IMR-90 (cell line): Measurements from ENCODE around the gene SNX32. TPM values are rescaled to one million over a fixed set of nuclear protein-coding genes. Genes with fewer than 3 reads are reported as not detected.

Source experiments
- ATAC-seq: fragments of 200-7000 bp; cut with Tn5 transposase; 2 replicates; pipeline ENCODE4 v1.9.1; 2020; ENCODE audit warnings: low read depth, mild to moderate bottlenecking, moderate library complexity
- BruUV-seq: library from RNA; stranded (reverse); fragments of 400-500 nt; replicated peaks from 2 replicates; lab custom pipeline; 2021; lab: Mats Ljungman, UMichigan
- CTCF ChIA-PET: fragments of 300-600 bp; formaldehyde crosslinking; extraction: SDS; loops from one replicate; lab custom pipeline; 2021; ENCODE audit warnings: antibody characterized with exemption; lab: Yijun Ruan, JAX
- POLR2A ChIA-PET: fragments of 300-600 bp; sonication (Branson Sonifier 250); formaldehyde crosslinking; loops from one replicate; lab custom pipeline; 2022; ENCODE audit warnings: antibody characterized with exemption; ENCODE audit not compliant: unreplicated experiment; lab: Charles Lee
- DNase-seq: peaks from one replicate; pipeline ENCODE4 v3.0.0; 2013
- H2AFZ ChIP-seq: replicated peaks from 2 replicates; pipeline ENCODE3; 2013; ENCODE audit warnings: low read length, mild to moderate bottlenecking; ENCODE audit not compliant: poor library complexity
- H2AK5ac ChIP-seq: 2 replicates; pipeline ENCODE4 v1.6.1; 2013; ENCODE audit warnings: low read depth, low read length, inconsistent platforms
- H2AK9ac ChIP-seq: replicated peaks from 2 replicates; pipeline ENCODE3; 2013; ENCODE audit warnings: mild to moderate bottlenecking, low read depth, low read length, moderate library complexity; ENCODE audit not compliant: poor library complexity
- H2BK120ac ChIP-seq: 2 replicates; pipeline ENCODE4 v1.6.1; 2013; ENCODE audit warnings: low read depth, low read length, inconsistent platforms
- H2BK15ac ChIP-seq: 3 replicates; pipeline ENCODE4 v1.6.1; 2013; ENCODE audit warnings: low read depth, low read length, inconsistent platforms
- H2BK20ac ChIP-seq: 2 replicates; pipeline ENCODE4 v1.6.1; 2013; ENCODE audit warnings: low read depth, mild to moderate bottlenecking, inconsistent platforms, low read length, moderate library complexity
- H2BK5ac ChIP-seq: 2 replicates; pipeline ENCODE4 v1.6.1; 2013; ENCODE audit warnings: mild to moderate bottlenecking, low read depth, low read length, inconsistent platforms; ENCODE audit not compliant: poor library complexity, severe bottlenecking
- H3K14ac ChIP-seq: replicated peaks from 2 replicates; pipeline ENCODE4 v1.6.1; 2013; ENCODE audit warnings: low read depth, low read length, inconsistent platforms
- H3K18ac ChIP-seq: 2 replicates; pipeline ENCODE4 v1.6.1; 2013; ENCODE audit warnings: low read depth, low read length, control low read depth
- H3K23ac ChIP-seq: 2 replicates; pipeline ENCODE4 v1.6.1; 2013; ENCODE audit warnings: low read depth, low read length, inconsistent platforms
- H3K27ac ChIP-seq: 2 replicates; pipeline ENCODE4 v1.5.1; 2013; ENCODE audit warnings: mild to moderate bottlenecking, control low read depth, low read length; ENCODE audit not compliant: insufficient read depth
- H3K27me3 ChIP-seq: 2 replicates; pipeline ENCODE4 v1.6.1; 2013; ENCODE audit warnings: low read length; ENCODE audit not compliant: control insufficient read depth, insufficient read depth
- H3K36me3 ChIP-seq: 2 replicates; pipeline ENCODE4 v1.6.1; 2013; ENCODE audit warnings: low read length, mixed read lengths; ENCODE audit not compliant: control insufficient read depth, insufficient read depth
- H3K4ac ChIP-seq: 2 replicates; pipeline ENCODE4 v1.6.1; 2013; ENCODE audit warnings: low read depth, low read length, inconsistent platforms
- H3K4me1 ChIP-seq: 2 replicates; pipeline ENCODE4 v1.6.1; 2013; ENCODE audit warnings: low read length, mixed read lengths; ENCODE audit not compliant: control insufficient read depth, insufficient read depth
- H3K4me2 ChIP-seq: 2 replicates; pipeline ENCODE4 v1.6.1; 2013; ENCODE audit warnings: low read depth, mild to moderate bottlenecking, control low read depth, low read length, moderate library complexity
- H3K4me3 ChIP-seq: 2 replicates; pipeline ENCODE4 v1.5.1; 2013; ENCODE audit warnings: low read depth, mild to moderate bottlenecking, control low read depth, low read length, moderate library complexity; ENCODE audit not compliant: insufficient read depth
- H3K56ac ChIP-seq: 2 replicates; pipeline ENCODE4 v1.6.1; 2013; ENCODE audit warnings: low read length, inconsistent platforms; ENCODE audit not compliant: insufficient read depth; ENCODE audit errors: extremely low read depth
- H3K79me1 ChIP-seq, 2 experiments: 2 replicates each; pipeline ENCODE4 v1.6.1; 2013; ENCODE audit warnings: low read length in 2 of 2, inconsistent platforms in 1 of 2, low read depth in 1 of 2
- H3K9ac ChIP-seq: 2 replicates; pipeline ENCODE4 v1.6.1; 2013; ENCODE audit warnings: low read depth, low read length, control low read depth
- H3K9me1 ChIP-seq: 2 replicates; pipeline ENCODE4 v1.6.1; 2013; ENCODE audit warnings: low read length, inconsistent platforms; ENCODE audit not compliant: insufficient read depth
- H3K9me3 ChIP-seq: 2 replicates; pipeline ENCODE4 v1.6.1; 2013; ENCODE audit warnings: low read length; ENCODE audit not compliant: control insufficient read depth, insufficient read depth
- H4K20me1 ChIP-seq: 2 replicates; pipeline ENCODE4 v1.6.1; 2013; ENCODE audit warnings: low read length, inconsistent platforms; ENCODE audit not compliant: insufficient read depth
- H4K5ac ChIP-seq: 2 replicates; pipeline ENCODE4 v1.6.1; 2013; ENCODE audit warnings: mild to moderate bottlenecking, low read depth, low read length, control low read depth
- H4K8ac ChIP-seq, 2 experiments: 2 replicates each; pipeline ENCODE4 v1.6.1; 2013; ENCODE audit warnings: low read depth in 2 of 2, low read length in 2 of 2, control low read depth in 1 of 2, inconsistent platforms in 1 of 2
- H4K91ac ChIP-seq: 2 replicates; pipeline ENCODE4 v1.6.1; 2013; ENCODE audit warnings: low read depth, low read length, inconsistent platforms; ENCODE audit not compliant: insufficient read depth
- BHLHE40 ChIP-seq: fragments of 150-350 bp; IDR thresholded peaks from 2 replicates; pipeline ENCODE4 v1.6.1; 2016; ENCODE audit warnings: mild to moderate bottlenecking, low read depth, low read length
- CEBPB ChIP-seq: IDR thresholded peaks from 2 replicates; pipeline ENCODE4 v1.6.1; 2012; ENCODE audit warnings: low read depth, low read length, improper control_type of control experiment
- CHD1 ChIP-seq: IDR thresholded peaks from 2 replicates; pipeline ENCODE4 v1.6.1; 2012; ENCODE audit warnings: low read depth, low read length, improper control_type of control experiment
- FOS ChIP-seq: fragments of 150-350 bp; IDR thresholded peaks from 2 replicates; pipeline ENCODE4 v1.6.1; 2016; ENCODE audit warnings: low read depth, low read length
- MAFK ChIP-seq: IDR thresholded peaks from 2 replicates; pipeline ENCODE4 v1.6.1; 2012; ENCODE audit warnings: low read depth, low read length, improper control_type of control experiment
- MAZ ChIP-seq: IDR thresholded peaks from 2 replicates; pipeline ENCODE4 v1.6.1; 2012; ENCODE audit warnings: low read depth, mild to moderate bottlenecking, low read length, improper control_type of control experiment, moderate library complexity, borderline replicate concordance
- NFE2L2 ChIP-seq: fragments of 150-350 bp; IDR thresholded peaks from 2 replicates; pipeline ENCODE4 v1.6.1; 2016; ENCODE audit warnings: low read depth, mild to moderate bottlenecking, low read length
- POLR2A ChIP-seq: IDR thresholded peaks from 2 replicates; pipeline ENCODE4 v1.6.1; 2012; ENCODE audit warnings: mild to moderate bottlenecking, low read depth, low read length
- RAD21 ChIP-seq: IDR thresholded peaks from 2 replicates; pipeline ENCODE4 v1.6.1; 2012; ENCODE audit warnings: low read length, improper control_type of control experiment
- RCOR1 ChIP-seq: IDR thresholded peaks from 2 replicates; pipeline ENCODE4 v1.6.1; 2012; ENCODE audit warnings: mild to moderate bottlenecking, low read length, improper control_type of control experiment; ENCODE audit not compliant: insufficient replicate concordance
- RFX5 ChIP-seq: IDR thresholded peaks from 2 replicates; pipeline ENCODE4 v1.8.0; 2012; ENCODE audit warnings: low read depth, mild to moderate bottlenecking, low read length, moderate library complexity
- SMC3 ChIP-seq: fragments of 150-350 bp; IDR thresholded peaks from 2 replicates; pipeline ENCODE4 v1.6.1; 2016; ENCODE audit warnings: low read depth, mild to moderate bottlenecking, antibody characterized with exemption, low read length, moderate library complexity
- WGBS, 2 experiments: methylation state at CpG; one replicate each; pipeline versions ENCODE4 v1.1.5 to v1.1.7; 2013; ENCODE audit warnings: missing lambda C conversion rate in 2 of 2; ENCODE audit not compliant: insufficient read length in 1 of 2; ENCODE audit errors: extremely low coverage in 2 of 2; 5-methylcytosine and 5-hydroxymethylcytosine counted together
- dilution Hi-C: fragments of 300-500 bp; cut with HindIII; formaldehyde crosslinking; loops from one replicate; pipeline ENCODE4 v1.14.3; 2018; ENCODE audit warnings: low sequenced_read_pairs; ENCODE audit not compliant: unreplicated experiment
- in situ Hi-C: fragments of 300-500 bp; cut with MboI; formaldehyde crosslinking; loops from 3 replicates; pipeline ENCODE4 v1.14.3; 2019; ENCODE audit warnings: low sequenced_read_pairs, inconsistent platforms, mixed read lengths
- intact Hi-C: fragments of 100-400 bp; cut with micrococcal nuclease; formaldehyde crosslinking; loops from 2 replicates; pipeline ENCODE4 v1.10.0; 2022
- polyA plus RNA-seq, 3 experiments: library from polyadenylated mRNA; depleted of rRNA; stranded (reverse); fragments of >200 nt; gene quantifications; 2 replicates each; pipeline ENCODE4 v1.2.3, GENCODE V29; 2012; ENCODE audit warnings: low replicate concordance in 1 of 3
- total RNA-seq: library from RNA; depleted of rRNA; stranded (reverse); fragments of >200 nt; gene quantifications from 2 replicates; pipeline ENCODE4 v1.2.3, GENCODE V29; 2012
- TF ChIP-seq, protein P1 (sequence below): fragments of 150-350 bp; IDR thresholded peaks from 2 replicates; pipeline ENCODE4 v1.6.1; 2016; ENCODE audit warnings: low read depth, mild to moderate bottlenecking, low read length, moderate library complexity, borderline replicate concordance

SNX32 gene
- total and polyA plus RNA-seq, 2 of the 4 experiments (the other 2 are of a cell fraction), result 0.36 to 0.79 TPM

GRCh38 chr11:65817312-65817834 is 16.4 kb upstream of the SNX32 start (continued):
- TF ChIP-seq RFX5, result no peak
- TF ChIP-seq POLR2A, result no peak

- H3K23ac ChIP-seq, result peak overlapping the region; percentile 67
- BruUV-seq, result no TSS peak
- dilution Hi-C loops, result no loop called here
- no peak overlapping the region for H2BK15ac ChIP-seq
- H3K27me3 ChIP-seq, result peaks cover 6% of the 10 kb centered on the region
- DNase-seq, result peak; percentile 80
- in situ Hi-C loops, result loop anchor here (5.0 kb wide), 1 partner anchor 106 kb away; the partner anchor contains the start of gene KAT5
- H3K4me2 ChIP-seq, result peak overlapping the region; percentile 87
- CTCF ChIA-PET, result interaction anchor here (0.5 to 3.0 kb wide), 10 partner anchors 9 to 106 kb away, joined by 3 to 23 read pairs (median 4); partner anchors contain the start of genes CFL1, KAT5 and RNASEH2C
- peak; percentile 99 for ATAC-seq
- POLR2A ChIA-PET, result interaction anchor here (0.5 to 1.5 kb wide), 3 partner anchors 16 to 106 kb away, joined by 3 to 6 read pairs (median 4); partner anchors contain the start of gene KAT5
- H2BK120ac ChIP-seq, result 0 out of 2 replicates have a peak overlapping the region, but pooled peaks have one; percentile 29
- no peak overlapping the region; the same call in 1 of the 2 replicates for H4K91ac ChIP-seq
- peak overlapping the region; percentile 94 for H3K4me3 ChIP-seq
- peak overlapping the region; percentile 20; the same call in 1 of the 2 replicates for H2AK5ac ChIP-seq
- no peaks in the 10 kb centered on the region for H3K9me3 ChIP-seq
- H3K14ac ChIP-seq, result peak overlapping the region; percentile 76
- peak overlapping the region; percentile 47; the same call in 1 of the 2 replicates for H3K56ac ChIP-seq
- intact Hi-C loops, result loop anchor here (1.0 to 5.0 kb wide), 4 partner anchors 38 to 112 kb away; partner anchors contain the start of gene AP5B1
- WGBS, 2 experiments, result 4% methylated on average over 54 of the region's 74 CpGs; no CpG with 5 or more reads in 1 of the 2 experiments
- no peak overlapping the region for H2BK20ac ChIP-seq
- peak overlapping the region; percentile 75 for H2AK9ac ChIP-seq
- H3K9me1 ChIP-seq, result no peaks in the 10 kb centered on the region
- H4K5ac ChIP-seq, result peak overlapping the region; percentile 87
- H2BK5ac ChIP-seq, result peak overlapping the region; percentile 43
- H3K4me1 ChIP-seq, result no peaks in the 10 kb centered on the region
- H3K9ac ChIP-seq, result peak overlapping the region; percentile 72
- H4K8ac ChIP-seq, result peak overlapping the region; percentile 73 to 79; a peak in 2 of 4 replicates
- H4K20me1 ChIP-seq, result no peaks in the 10 kb centered on the region
- H3K4ac ChIP-seq, result peak overlapping the region; percentile 84
- no peaks in the 10 kb centered on the region; a peak in 1 of 4 replicates for H3K79me1 ChIP-seq
- H3K18ac ChIP-seq, result peak overlapping the region; percentile 63
- H2AFZ ChIP-seq, result peak overlapping the region; percentile 98
- no peaks in the 10 kb centered on the region for H3K36me3 ChIP-seq
- H3K27ac ChIP-seq, result peak overlapping the region; percentile 39; the same call in 1 of the 2 replicates
- no peak for TF ChIP-seq RFX5
- TF ChIP-seq RCOR1, result peak; percentile 98
- TF ChIP-seq CEBPB, result no peak
- TF ChIP-seq, protein P1, sequence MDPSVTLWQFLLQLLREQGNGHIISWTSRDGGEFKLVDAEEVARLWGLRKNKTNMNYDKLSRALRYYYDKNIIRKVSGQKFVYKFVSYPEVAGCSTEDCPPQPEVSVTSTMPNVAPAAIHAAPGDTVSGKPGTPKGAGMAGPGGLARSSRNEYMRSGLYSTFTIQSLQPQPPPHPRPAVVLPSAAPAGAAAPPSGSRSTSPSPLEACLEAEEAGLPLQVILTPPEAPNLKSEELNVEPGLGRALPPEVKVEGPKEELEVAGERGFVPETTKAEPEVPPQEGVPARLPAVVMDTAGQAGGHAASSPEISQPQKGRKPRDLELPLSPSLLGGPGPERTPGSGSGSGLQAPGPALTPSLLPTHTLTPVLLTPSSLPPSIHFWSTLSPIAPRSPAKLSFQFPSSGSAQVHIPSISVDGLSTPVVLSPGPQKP, result no peak
- peak; percentile 25; the same call in 1 of the 2 replicates for TF ChIP-seq MAZ
- no peak for TF ChIP-seq NFE2L2
- peak; percentile 77 for TF ChIP-seq SMC3
- no peak for TF ChIP-seq CHD1
- no peak for TF ChIP-seq FOS
- no peak for TF ChIP-seq MAFK
- peak; percentile 91 for TF ChIP-seq RAD21
- peak; percentile 37; the same call in 1 of the 2 replicates for TF ChIP-seq BHLHE40
These were observed 15.7 kb upstream of the SNX32 start for GRCh38 chr11:65817835-65818680.
